GM18951 (cell line): ENCODE data around the gene GLRA2.

Source experiments
- POLR2A ChIP-seq: IDR thresholded peaks from 4 replicates; pipeline ENCODE4 v1.6.1; 2011; ENCODE audit warnings: mild to moderate bottlenecking; ENCODE audit not compliant: insufficient read length, insufficient read depth; ENCODE audit errors: extremely low read depth
- in situ Hi-C: fragments of 300-500 bp; cut with MboI; formaldehyde crosslinking; loops from one replicate; pipeline ENCODE4 v1.12.0; 2022; ENCODE audit warnings: low sequenced_read_pairs, mixed read lengths, inconsistent platforms; ENCODE audit not compliant: unreplicated experiment

Gene GLRA2

GRCh38 chrX:14700982-14701381 lies 171.6 kb downstream of the GLRA2 start:
- TF ChIP-seq POLR2A, result no peak
- in situ Hi-C loops, result no loop called here

- TF ChIP-seq POLR2A, result no peak
- in situ Hi-C loops, result no loop called here
Observed at GRCh38 chrX:14702145-14702544, 172.8 kb downstream of the GLRA2 start.

- TF ChIP-seq POLR2A, result no peak
- in situ Hi-C loops, result no loop called here
Observed at GRCh38 chrX:14712096-14712495, 182.8 kb downstream of the GLRA2 start.

- in situ Hi-C loops, result no loop called here
- TF ChIP-seq POLR2A, result no peak
Observed at GRCh38 chrX:14717949-14718348, 188.6 kb downstream of the GLRA2 start.

GRCh38 chrX:14718403-14718802 lies 189.1 kb downstream of the GLRA2 start:
- in situ Hi-C loops, result no loop called here
- TF ChIP-seq POLR2A, result no peak

- no peak for TF ChIP-seq POLR2A
- in situ Hi-C loops, result no loop called here
Observed at GRCh38 chrX:14729058-14729457, 199.7 kb downstream of the GLRA2 start.

GRCh38 chrX:14738643-14739042 lies 209.3 kb downstream of the GLRA2 start:
- no peak for TF ChIP-seq POLR2A
- in situ Hi-C loops, result no loop called here

GRCh38 chrX:14753441-14753840 lies 224.1 kb downstream of the GLRA2 start:
- in situ Hi-C loops, result no loop called here
- no peak for TF ChIP-seq POLR2A

- in situ Hi-C loops, result no loop called here
- TF ChIP-seq POLR2A, result no peak
Observed at GRCh38 chrX:14758029-14758491, 228.7 kb downstream of the GLRA2 start.

- in situ Hi-C loops, result no loop called here
- no peak for TF ChIP-seq POLR2A
Observed at GRCh38 chrX:14775416-14775815, 246.1 kb downstream of the GLRA2 start.

- in situ Hi-C loops, result no loop called here
- no peak for TF ChIP-seq POLR2A
Observed at GRCh38 chrX:14776901-14777300, 247.6 kb downstream of the GLRA2 start.

GRCh38 chrX:14777525-14777924 lies 248.2 kb downstream of the GLRA2 start:
- in situ Hi-C loops, result no loop called here
- no peak for TF ChIP-seq POLR2A

GRCh38 chrX:14779580-14779979 lies 250.2 kb downstream of the GLRA2 start:
- TF ChIP-seq POLR2A, result no peak
- in situ Hi-C loops, result no loop called here
